NCI-H82 (cell line): Measurements from ENCODE around the gene LILRB5.
"Not testable (repeated sequence)": the region's sequence is repeated elsewhere in the genome, so short reads cannot be mapped to it uniquely, and the experiment has no call there.

Experiments used
- DNase-seq: peaks from one replicate; lab custom pipeline; 2025; lab: John Stamatoyannopoulos, UW

The LILRB5 gene

GRCh38 chr19:54275951-54276350 lies 18.9 kb upstream of the LILRB5 start:
- no peak for DNase-seq

DNA sequence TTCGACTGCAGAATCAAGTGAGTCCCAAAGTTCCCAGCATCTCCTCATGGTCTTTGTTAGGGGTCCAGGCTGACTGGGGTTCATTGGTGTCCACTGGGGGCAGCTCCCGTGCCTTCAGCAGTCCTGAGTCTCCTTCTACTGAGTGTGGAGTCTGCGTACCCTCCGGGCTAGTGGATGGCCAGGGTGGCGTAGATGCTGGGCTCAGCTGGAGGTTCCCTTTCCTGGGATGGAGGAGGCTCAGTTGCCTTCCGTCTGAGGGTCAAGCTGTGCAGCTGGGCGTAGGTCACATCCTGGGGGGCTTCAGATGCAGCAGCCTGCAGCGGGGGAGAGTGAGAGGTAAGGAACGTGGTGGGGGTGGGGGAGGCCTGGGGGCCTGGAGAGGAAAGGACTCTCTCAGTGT lies 17.4 kb upstream of the LILRB5 start:
- DNase-seq: not testable (repeated sequence)

- no peak for DNase-seq
Observed at GRCh38 chr19:54273821-54274220, 16.7 kb upstream of the LILRB5 start.

DNA sequence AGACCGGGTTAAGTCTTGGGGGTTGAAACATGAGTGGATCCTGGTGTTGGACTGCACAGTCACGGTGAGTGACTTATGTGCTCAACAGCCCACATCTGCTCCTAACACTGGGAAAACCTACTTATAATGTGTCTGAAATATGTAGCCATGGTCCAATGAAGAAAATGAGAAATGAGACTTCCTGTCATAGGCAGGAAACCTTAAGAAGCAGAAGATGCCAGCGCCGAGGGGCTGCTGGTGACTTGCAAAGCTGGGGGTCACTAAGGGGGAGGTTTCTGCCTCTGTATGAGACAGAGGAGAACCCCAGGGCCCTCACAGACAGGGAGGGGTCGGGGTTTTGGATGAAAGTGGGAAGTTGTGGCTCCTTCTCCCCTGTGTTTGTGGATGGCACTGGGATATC lies 15.1 kb upstream of the LILRB5 start:
- not testable (repeated sequence) for DNase-seq

GRCh38 chr19:54271587-54271986 lies 14.5 kb upstream of the LILRB5 start:
- DNase-seq: not testable (repeated sequence)

GRCh38 chr19:54271106-54271505 lies 14.0 kb upstream of the LILRB5 start:
- DNase-seq: no peak

DNA sequence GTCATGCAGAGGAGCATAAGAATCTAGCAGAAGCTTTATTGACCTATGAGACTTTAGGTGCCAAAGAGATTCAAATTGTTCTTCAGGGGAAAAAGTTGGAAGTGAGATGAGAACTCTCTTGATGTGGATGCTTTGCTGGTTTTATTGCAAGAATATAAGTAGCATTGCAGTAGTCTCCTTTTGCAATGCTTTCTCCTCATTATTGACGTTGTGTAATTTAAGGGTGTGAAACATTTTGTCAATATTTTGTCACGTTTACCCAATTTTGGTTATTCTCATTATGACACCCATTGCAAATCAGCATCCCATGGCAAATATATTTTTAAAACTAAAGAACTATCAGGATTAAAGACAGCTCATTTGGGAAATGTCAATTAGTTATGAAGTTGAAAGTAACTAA lies 11.9 kb upstream of the LILRB5 start:
- DNase-seq: no peak

DNA sequence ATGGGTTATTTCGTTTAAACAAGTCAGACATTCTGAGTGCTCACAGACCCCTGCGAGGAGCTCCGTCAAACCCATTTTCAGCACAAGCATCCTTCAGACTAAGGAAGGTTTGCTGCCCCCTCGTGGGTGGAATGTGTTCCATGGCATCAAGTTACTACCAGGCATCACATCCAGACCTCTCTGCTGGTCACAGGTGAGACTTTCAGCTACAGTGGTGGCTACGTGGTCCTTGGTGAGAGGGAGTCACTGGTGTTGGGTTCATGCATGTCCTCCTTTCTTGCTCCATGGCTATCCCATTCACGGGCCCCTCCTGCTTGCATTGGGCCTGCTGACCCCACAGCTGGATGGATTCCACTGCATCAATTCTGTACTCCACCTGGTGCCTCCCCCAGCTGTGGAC lies 9.1 kb upstream of the LILRB5 start:
- DNase-seq: peak; percentile 76

- no peak for DNase-seq
Observed at GRCh38 chr19:54262470-54262869, 5.4 kb upstream of the LILRB5 start.

GRCh38 chr19:54262066-54262465 lies 5.0 kb upstream of the LILRB5 start:
- no peak for DNase-seq

DNA sequence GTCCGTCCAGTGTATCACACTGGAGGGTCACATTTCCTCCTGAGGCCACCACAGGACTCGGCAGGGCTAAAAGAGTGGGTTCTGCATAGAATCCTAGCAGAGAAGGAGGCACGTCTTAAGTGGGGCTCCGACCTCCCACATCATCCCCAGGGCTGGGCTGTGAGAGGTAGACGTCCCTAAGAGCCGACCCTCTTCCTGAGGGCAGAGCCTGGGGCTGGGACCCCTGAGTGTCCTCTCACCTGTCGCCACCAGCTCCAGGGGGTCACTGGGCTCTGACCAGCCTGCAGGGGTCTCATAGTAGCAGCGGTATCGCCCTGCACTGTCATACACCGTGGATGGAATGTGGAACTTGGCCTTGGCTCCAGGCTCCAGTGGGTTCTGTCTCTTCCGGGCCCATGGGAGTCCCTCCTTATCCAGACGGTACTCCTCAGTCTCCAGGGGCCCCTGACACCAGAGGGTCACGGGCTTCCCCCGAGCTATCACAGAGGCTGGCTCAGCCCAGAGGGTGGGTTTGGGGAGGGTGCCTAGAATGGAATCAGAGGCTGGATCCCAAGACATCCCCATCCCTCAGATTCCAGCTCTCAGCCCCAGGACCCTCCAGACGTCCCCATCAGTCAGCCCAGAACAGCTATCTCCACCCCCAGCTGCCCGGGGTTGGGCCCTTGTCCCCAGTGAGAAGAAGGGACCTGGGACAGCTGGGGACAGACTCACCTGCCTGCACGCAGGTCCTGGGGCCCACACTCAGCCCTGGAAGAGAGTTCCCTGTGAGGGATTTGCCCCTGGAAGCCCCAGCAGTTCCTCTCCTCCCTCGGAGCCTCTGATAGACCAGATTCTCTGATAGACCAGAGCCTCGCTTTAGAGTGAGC lies 590 bp downstream of the LILRB5 start:
- no peak for DNase-seq

GRCh38 chr19:54255105-54255775 lies 1.8 kb downstream of the LILRB5 start:
- peak; percentile 20 for DNase-seq

DNA sequence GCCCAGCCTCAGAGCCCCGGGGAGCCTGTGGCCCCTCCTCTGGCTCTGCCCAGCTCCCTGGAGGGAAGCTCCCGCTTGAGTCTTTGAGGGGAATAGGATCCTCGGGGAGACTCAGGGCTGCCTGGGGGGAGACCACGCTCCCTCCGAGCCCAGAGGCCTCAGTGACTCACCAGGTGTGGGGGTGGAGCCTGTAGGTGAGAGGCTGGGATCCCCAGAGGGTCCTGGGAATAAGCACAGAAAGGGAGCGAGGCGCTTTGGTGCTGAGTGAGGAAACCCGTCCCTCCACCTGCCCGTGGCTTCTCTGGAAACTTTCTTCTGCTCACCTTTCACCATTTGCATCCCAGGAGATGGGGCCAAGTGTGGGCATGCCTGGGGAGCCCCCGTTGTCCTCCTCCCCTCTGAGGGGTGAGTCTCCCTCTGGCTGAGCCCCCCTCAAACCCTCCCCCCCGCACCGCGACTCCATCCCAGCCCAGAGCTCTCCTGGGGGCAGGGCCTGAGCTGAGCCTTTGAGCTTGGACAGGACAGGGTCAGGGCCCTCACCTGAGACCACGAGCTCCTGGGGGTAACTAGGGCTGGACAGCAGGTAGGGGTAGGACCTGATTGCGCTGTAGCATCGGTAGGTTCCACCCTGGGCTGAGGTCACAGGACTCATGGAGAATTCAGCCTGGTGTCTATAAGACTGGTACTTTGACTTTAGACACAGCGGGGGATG lies 2.7 kb downstream of the LILRB5 start:
- DNase-seq: no peak

DNA sequence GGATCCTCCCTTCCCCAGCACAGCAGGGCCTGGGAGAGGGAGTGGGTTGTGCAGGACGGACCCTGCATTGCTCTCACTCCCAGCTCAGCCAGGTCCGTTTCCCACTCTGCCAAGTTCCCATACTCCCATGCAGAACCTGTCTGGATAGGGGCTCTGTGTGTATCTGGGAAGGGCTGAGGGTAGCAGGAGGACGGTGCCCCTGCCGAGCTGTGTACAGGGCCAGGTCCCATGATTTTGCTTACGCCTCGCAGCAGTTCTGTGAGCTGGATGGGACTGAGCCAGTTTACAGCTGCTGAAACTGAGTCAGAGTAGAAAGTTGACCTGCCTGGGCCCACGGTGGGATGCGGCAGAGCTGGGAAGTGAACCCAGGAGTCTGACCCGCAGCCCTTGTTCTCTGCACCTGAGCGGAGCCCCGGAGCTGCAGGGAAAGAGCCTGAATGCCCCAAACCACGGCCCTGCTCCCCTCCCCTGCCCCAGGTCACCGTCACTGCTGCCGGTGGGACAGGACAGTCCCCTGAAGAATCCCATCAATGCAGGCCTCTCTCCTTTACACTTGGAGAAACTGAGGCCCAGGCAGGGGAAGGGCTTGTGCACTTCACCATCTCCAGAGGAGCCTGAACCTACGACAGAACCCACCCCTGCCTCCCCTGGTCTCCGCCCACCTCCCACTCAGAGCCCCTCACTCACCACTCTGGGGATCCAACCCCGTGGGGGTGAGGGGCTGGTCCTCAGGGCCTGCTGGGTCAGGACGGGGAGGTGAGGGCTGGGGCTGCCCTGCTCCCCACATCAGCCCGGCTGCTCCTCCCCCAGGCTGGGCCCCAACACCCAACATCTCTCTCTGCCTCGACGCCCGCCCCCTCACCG lies 3.5 kb downstream of the LILRB5 start:
- no peak for DNase-seq

DNA sequence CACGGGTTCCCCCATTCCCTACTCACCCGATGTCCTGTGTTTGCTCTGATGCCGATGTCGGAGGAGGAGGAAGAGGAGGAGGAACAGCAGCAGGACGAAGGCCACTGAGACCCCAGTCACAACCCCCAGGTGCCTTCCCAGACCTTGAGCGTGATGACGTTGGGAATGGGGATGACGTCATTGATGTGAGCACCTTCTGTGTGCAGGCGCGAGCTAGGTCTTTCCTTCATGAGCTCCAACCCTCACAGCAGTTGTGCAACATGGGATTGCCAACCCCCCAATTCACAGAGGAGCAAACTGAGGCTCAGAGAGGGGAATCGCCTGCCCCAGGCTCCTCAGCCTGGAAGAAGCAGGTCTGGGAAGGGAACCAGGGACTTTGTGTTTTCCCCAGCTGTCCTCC lies 4.2 kb downstream of the LILRB5 start:
- DNase-seq: no peak

DNA sequence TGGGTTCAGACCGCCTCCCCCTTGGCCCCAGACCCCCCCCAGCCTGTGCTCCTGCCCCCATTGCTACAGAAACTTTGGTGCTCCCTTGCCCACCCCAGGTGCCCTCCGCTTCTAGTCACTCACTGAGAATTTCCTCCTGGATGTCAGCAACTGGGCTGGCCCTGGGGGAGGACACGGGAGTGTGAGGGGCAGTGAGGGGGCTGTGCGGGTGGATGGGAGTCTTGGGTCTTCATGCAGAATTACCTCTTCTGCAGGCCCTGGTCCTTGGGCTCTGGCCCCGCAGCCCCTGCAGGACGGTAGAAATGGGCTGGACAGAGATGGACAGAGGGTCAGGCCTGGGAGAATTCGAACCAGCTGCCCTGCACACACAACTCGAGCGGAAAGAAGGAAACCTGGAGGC lies 4.8 kb downstream of the LILRB5 start:
- no peak for DNase-seq

GRCh38 chr19:54248016-54248601 lies 9.0 kb downstream of the LILRB5 start:
- no peak for DNase-seq

- DNase-seq: no peak
Observed at GRCh38 chr19:54247106-54247930, 9.8 kb downstream of the LILRB5 start.

- DNase-seq: no peak
Observed at GRCh38 chr19:54245936-54246335, 11.1 kb downstream of the LILRB5 start.

GRCh38 chr19:54243809-54244208 lies 13.3 kb downstream of the LILRB5 start:
- DNase-seq: not testable (repeated sequence)

- DNase-seq: not testable (repeated sequence)
Observed at GRCh38 chr19:54242646-54243045, 14.4 kb downstream of the LILRB5 start, which contains the start of gene LILRA6. LILRA6 (minus strand) TSS chr19:54242790.
